GM12878 (cell line): ENCODE data around the gene FAM227B. TPM values are rescaled to one million over a fixed set of nuclear protein-coding genes. Genes with fewer than 3 reads are reported as not detected.

ENCODE experiments used
- ATAC-seq: fragments of 200-7000 bp; cut with Tn5 transposase; 3 replicates; pipeline ENCODE4 v1.9.1; 2020; ENCODE audit warnings: mild to moderate bottlenecking, moderate library complexity
- BruUV-seq: library from RNA; stranded (reverse); fragments of 400-500 nt; replicated peaks from 2 replicates; lab custom pipeline; 2021; lab: Mats Ljungman, UMichigan
- CTCF ChIA-PET: fragments of 300-600 bp; sonication (Branson Sonifier 250); formaldehyde crosslinking; extraction: SDS; loops from one replicate; lab custom pipeline; 2021; ENCODE audit warnings: inconsistent platforms; lab: Yijun Ruan, JAX
- POLR2A ChIA-PET: fragments of 350-600 bp; formaldehyde crosslinking; extraction: SDS; loops from one replicate; lab custom pipeline; 2021; ENCODE audit warnings: inconsistent platforms; lab: Charles Lee
- RAD21 ChIA-PET: fragments of 300-600 bp; sonication (Branson Sonifier 250); formaldehyde crosslinking; loops from one replicate; lab custom pipeline; 2023; ENCODE audit warnings: antibody characterized with exemption; ENCODE audit not compliant: unreplicated experiment; lab: Charles Lee
- SMC1A ChIA-PET: fragments of 300-600 bp; sonication (Branson Sonifier 250); formaldehyde crosslinking; loops from one replicate; lab custom pipeline; 2023; ENCODE audit not compliant: unreplicated experiment, uncharacterized antibody; lab: Charles Lee
- DNase-seq: peaks from one replicate; pipeline ENCODE4 v3.0.0-alpha.2; 2011; ENCODE audit warnings: low read depth, low spot score
- FAIRE-seq: peaks from 3 replicates; lab custom pipeline; 2011; peaks lifted over from hg19 to GRCh38; lab: Jason Lieb, UNC
- H2AFZ ChIP-seq: 2 replicates; pipeline ENCODE4 v1.6.0; 2011; ENCODE audit warnings: low read depth, low read length, control low read depth; ENCODE audit not compliant: control insufficient read depth
- H3K27ac ChIP-seq: 2 replicates; pipeline ENCODE4 v1.5.1; 2011; ENCODE audit warnings: control low read depth; ENCODE audit not compliant: control insufficient read depth, insufficient read depth
- H3K27me3 ChIP-seq, 2 experiments: replicated peaks in 1 of 2; 2 replicates each; pipeline versions ENCODE4 v1.6.0 to v1.6.1; 2011; ENCODE audit warnings: low read length in 1 of 2; ENCODE audit not compliant: control insufficient read depth in 2 of 2, insufficient read depth in 2 of 2
- H3K36me3 ChIP-seq, 2 experiments: 2 replicates each; pipeline ENCODE4 v1.5.1; 2011; ENCODE audit warnings: low read length in 1 of 2; ENCODE audit not compliant: control insufficient read depth in 2 of 2, insufficient read depth in 2 of 2
- H3K4me1 ChIP-seq: 2 replicates; pipeline ENCODE4 v1.6.1; 2011; ENCODE audit warnings: mild to moderate bottlenecking, low read length, moderate library complexity, mixed read lengths; ENCODE audit not compliant: control insufficient read depth, insufficient read depth
- H3K4me2 ChIP-seq: 2 replicates; pipeline ENCODE4 v1.6.0; 2011; ENCODE audit warnings: control low read depth; ENCODE audit not compliant: control insufficient read depth, insufficient read depth
- H3K4me3 ChIP-seq: fragments of 200-600 bp; sonication (generic); 2 replicates; pipeline ENCODE4 v1.5.1; 2016
- H3K79me2 ChIP-seq: 2 replicates; pipeline ENCODE4 v1.6.0; 2011; ENCODE audit warnings: low read length; ENCODE audit not compliant: control insufficient read depth, insufficient read depth
- H3K9ac ChIP-seq: 2 replicates; pipeline ENCODE4 v1.8.0; 2011; ENCODE audit warnings: low read length, control low read depth, mixed read lengths; ENCODE audit not compliant: control insufficient read depth, insufficient read depth
- H3K9me3 ChIP-seq: replicated peaks from 3 replicates; pipeline ENCODE4 v1.5.1; 2011; ENCODE audit warnings: mild to moderate bottlenecking, low read length; ENCODE audit not compliant: control insufficient read depth, insufficient read depth
- H4K20me1 ChIP-seq: 2 replicates; pipeline ENCODE4 v1.6.0; 2011; ENCODE audit not compliant: control insufficient read depth, insufficient read depth
- ASH2L ChIP-seq: fragments of 300-600, 200-600 bp; sonication (generic); IDR thresholded peaks from 2 replicates; pipeline ENCODE4 v1.6.1; 2017; ENCODE audit warnings: low read depth, mild to moderate bottlenecking, borderline replicate concordance
- BRCA1 ChIP-seq: IDR thresholded peaks from 2 replicates; pipeline ENCODE4 v1.6.1; 2011; ENCODE audit warnings: low read depth, low read length, improper control_type of control experiment
- CBX3 ChIP-seq: fragments of 200-600 bp; sonication (generic); IDR thresholded peaks from 2 replicates; pipeline ENCODE4 v1.6.1; 2016; ENCODE audit warnings: low read depth, borderline replicate concordance
- EED ChIP-seq: sonication (generic); IDR thresholded peaks from 2 replicates; pipeline ENCODE4 v1.6.1; 2016; ENCODE audit warnings: antibody characterized with exemption, low read depth
- GATAD2B ChIP-seq: fragments of 450-650 bp; conservative IDR thresholded peaks from 2 replicates; pipeline ENCODE4 v1.6.1; 2017; ENCODE audit warnings: low read depth, mild to moderate bottlenecking, moderate library complexity
- HDGF ChIP-seq: fragments of 450-650 bp; IDR thresholded peaks from 2 replicates; pipeline ENCODE4 v1.6.1; 2016; ENCODE audit warnings: antibody characterized with exemption
- KAT2A ChIP-seq: conservative IDR thresholded peaks from 2 replicates; pipeline ENCODE4 v1.6.1; 2011; ENCODE audit warnings: low read depth, low read length; ENCODE audit not compliant: control insufficient read depth
- NFIC ChIP-seq: IDR thresholded peaks from 2 replicates; pipeline ENCODE4 v1.6.1; 2012; ENCODE audit warnings: low read depth, mild to moderate bottlenecking, inconsistent platforms, low read length, moderate library complexity
- RBBP5 ChIP-seq: fragments of 200-600 bp; sonication (generic); conservative IDR thresholded peaks from 2 replicates; pipeline ENCODE4 v1.6.1; 2016
- SMC3 ChIP-seq: IDR thresholded peaks from 2 replicates; pipeline ENCODE4 v1.6.1; 2011; ENCODE audit warnings: low read length, improper control_type of control experiment, borderline replicate concordance
- SREBF1 ChIP-seq: IDR thresholded peaks from 2 replicates; pipeline ENCODE4 v1.6.1; 2012; ENCODE audit warnings: mild to moderate bottlenecking, low read length
- TAF1 ChIP-seq: IDR thresholded peaks from 2 replicates; pipeline ENCODE4 v1.6.1; 2011; ENCODE audit warnings: mild to moderate bottlenecking, low read depth, low read length, borderline replicate concordance
- TCF12 ChIP-seq: IDR thresholded peaks from 2 replicates; pipeline ENCODE4 v1.6.1; 2011; ENCODE audit warnings: low read depth, mild to moderate bottlenecking, low read length
- YY1 ChIP-seq: IDR thresholded peaks from 2 replicates; pipeline ENCODE4 v1.6.1; 2011; ENCODE audit warnings: low read depth, mild to moderate bottlenecking, low read length
- ZNF217 ChIP-seq: fragments of 450-650 bp; IDR thresholded peaks from 2 replicates; pipeline ENCODE4 v1.6.1; 2017; ENCODE audit warnings: antibody characterized with exemption, mild to moderate bottlenecking
- WGBS: methylation state at CpG from one replicate; pipeline ENCODE4 v1.1.6; 2016; ENCODE audit warnings: low lambda C conversion rate; ENCODE audit not compliant: insufficient replicate concordance, insufficient coverage; ENCODE audit errors: missing lambda C conversion rate; 5-methylcytosine and 5-hydroxymethylcytosine counted together
- in situ Hi-C: fragments of 300-500 bp; cut with MboI; formaldehyde crosslinking; loops from 9 replicates; pipeline ENCODE4 v1.14.3; 2018; ENCODE audit warnings: mixed read lengths
- intact Hi-C: fragments of 100-400 bp; cut with micrococcal nuclease; formaldehyde crosslinking; loops from one replicate; pipeline ENCODE4 v1.14.2; 2022; ENCODE audit not compliant: unreplicated experiment
- polyA plus RNA-seq, 11 experiments: library from polyadenylated mRNA; depleted of rRNA in 4 of 11; unstranded in 6 of 11; stranded (reverse) in 5 of 11; fragments of >200 nt; fragmentation: Nextera tagmentation in 4 of 11; fragmentation: Illumina TruSeq in 1 of 11; extraction: Ambion mirVana in 4 of 11; extraction: Trizol in 1 of 11; gene quantifications; 1 replicate in 1 of 11; 2 replicates in 10 of 11; pipeline versions ENCODE4 v1.2.1 to v1.2.3, GENCODE V29; 2011 to 2016; ENCODE audit warnings: inconsistent platforms in 2 of 11, missing spikeins in 2 of 11, low read depth in 1 of 11
- total RNA-seq, 4 experiments: library from RNA; depleted of rRNA in 3 of 4; stranded (reverse); fragments of >200 nt in 3 of 4; fragmentation: Illumina TruSeq in 1 of 4; extraction: Trizol in 1 of 4; gene quantifications; 2 replicates each; pipeline versions ENCODE4 v1.2.1 to v1.2.3, GENCODE V29; 2013 to 2021
- TF ChIP-seq, protein P1 (sequence below): fragments of 450-650 bp; IDR thresholded peaks from 2 replicates; pipeline ENCODE4 v1.6.1; 2017; ENCODE audit warnings: mild to moderate bottlenecking, low read depth, inconsistent platforms; ENCODE audit not compliant: poor library complexity, severe bottlenecking
- TF ChIP-seq, protein P2 (sequence below): IDR thresholded peaks from 2 replicates; pipeline ENCODE4 v1.6.1; 2011; ENCODE audit warnings: borderline replicate concordance, low read depth, mild to moderate bottlenecking, moderate library complexity, low read length; ENCODE audit not compliant: insufficient read depth, poor library complexity, severe bottlenecking
- TF ChIP-seq, protein P3 (sequence below): fragments of 450-650 bp; IDR thresholded peaks from 2 replicates; pipeline ENCODE4 v1.6.1; 2018; ENCODE audit warnings: mild to moderate bottlenecking, low read depth, moderate library complexity; ENCODE audit not compliant: partially characterized antibody

Gene FAM227B
- total and polyA plus RNA-seq, 10 of the 15 experiments (the other 5 are each of a cell fraction or from before 2014, with no cell fraction given), result 3.9 to 12.6 (median 6.9) TPM

DNA sequence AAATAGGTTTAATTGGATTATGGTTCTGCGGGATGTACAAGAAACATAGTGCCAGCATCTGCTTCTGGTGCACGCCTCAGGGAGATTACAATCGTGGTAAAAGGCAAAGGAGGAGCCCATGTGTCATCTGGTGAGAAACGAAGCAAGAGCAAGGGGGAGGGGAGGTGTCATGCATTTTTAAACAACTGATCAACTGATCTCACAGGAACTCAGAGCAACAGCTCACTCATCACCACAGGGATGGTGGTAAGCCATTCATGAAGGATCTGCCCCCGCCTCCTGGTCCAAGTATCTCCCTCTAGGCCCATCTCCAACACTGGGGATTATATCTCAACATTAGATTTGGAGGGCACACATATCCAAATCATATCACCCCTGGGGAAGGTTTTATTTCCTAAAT is 239.7 kb downstream of the FAM227B start (continued):
- TF ChIP-seq KAT2A (no peak), EED (no peak), ZNF217 (no peak)

DNA sequence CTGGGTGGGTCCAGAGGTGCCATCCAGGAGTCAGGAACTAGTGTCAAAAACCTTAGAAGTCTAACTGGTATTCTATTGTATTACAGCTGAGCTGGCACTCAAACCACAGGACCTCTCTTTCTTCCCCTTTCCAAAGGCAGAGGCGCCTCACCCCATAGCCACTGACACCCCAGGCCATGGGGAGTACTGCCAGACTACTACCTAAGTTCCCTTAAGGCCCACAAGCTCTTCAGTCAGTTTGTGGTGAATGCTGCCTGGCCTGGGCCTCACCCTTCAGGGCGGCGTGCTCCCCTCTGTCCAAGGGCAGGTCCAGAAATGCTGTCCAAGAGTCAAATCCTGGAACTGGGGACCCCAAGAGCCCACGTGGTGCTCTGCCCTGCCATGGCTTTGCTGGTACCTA is 240.6 kb downstream of the FAM227B start:
- intact Hi-C loops, result no loop called here
- Histone ChIP-seq H3K27me3 (no peaks in the 10 kb centered on the region), H3K4me2 (no peak overlapping the region), H3K4me3 (no peak overlapping the region), H2AFZ (no peak overlapping the region), H4K20me1 (no peaks in the 10 kb centered on the region), H3K4me1 (no peaks in the 10 kb centered on the region), H3K36me3 (no peaks in the 10 kb centered on the region), H3K27ac (no peak overlapping the region), H3K9ac (no peak overlapping the region), H3K79me2 (no peaks in the 10 kb centered on the region), H3K9me3 (no peaks in the 10 kb centered on the region)
- no TSS peak for BruUV-seq
- CTCF ChIA-PET, result no interaction called here
- no peak for ATAC-seq
- RAD21 ChIA-PET, result no interaction called here
- in situ Hi-C loops, result no loop called here
- POLR2A ChIA-PET, result no interaction called here
- DNase-seq, result no peak
- no peak for FAIRE-seq
- SMC1A ChIA-PET, result no interaction called here
- 25% methylated on average over 4 of the region's 4 CpGs for WGBS
- TF ChIP-seq TCF12 (no peak), SREBF1 (no peak), HDGF (no peak), RBBP5 (no peak), TAF1 (no peak), GATAD2B (no peak), SMC3 (no peak), YY1 (no peak), ASH2L (no peak), CBX3 (no peak), NFIC (no peak), BRCA1 (no peak)
- TF ChIP-seq, protein P1, sequence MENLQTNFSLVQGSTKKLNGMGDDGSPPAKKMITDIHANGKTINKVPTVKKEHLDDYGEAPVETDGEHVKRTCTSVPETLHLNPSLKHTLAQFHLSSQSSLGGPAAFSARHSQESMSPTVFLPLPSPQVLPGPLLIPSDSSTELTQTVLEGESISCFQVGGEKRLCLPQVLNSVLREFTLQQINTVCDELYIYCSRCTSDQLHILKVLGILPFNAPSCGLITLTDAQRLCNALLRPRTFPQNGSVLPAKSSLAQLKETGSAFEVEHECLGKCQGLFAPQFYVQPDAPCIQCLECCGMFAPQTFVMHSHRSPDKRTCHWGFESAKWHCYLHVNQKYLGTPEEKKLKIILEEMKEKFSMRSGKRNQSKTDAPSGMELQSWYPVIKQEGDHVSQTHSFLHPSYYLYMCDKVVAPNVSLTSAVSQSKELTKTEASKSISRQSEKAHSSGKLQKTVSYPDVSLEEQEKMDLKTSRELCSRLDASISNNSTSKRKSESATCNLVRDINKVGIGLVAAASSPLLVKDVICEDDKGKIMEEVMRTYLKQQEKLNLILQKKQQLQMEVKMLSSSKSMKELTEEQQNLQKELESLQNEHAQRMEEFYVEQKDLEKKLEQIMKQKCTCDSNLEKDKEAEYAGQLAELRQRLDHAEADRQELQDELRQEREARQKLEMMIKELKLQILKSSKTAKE, result no peak
- TF ChIP-seq, protein P2, sequence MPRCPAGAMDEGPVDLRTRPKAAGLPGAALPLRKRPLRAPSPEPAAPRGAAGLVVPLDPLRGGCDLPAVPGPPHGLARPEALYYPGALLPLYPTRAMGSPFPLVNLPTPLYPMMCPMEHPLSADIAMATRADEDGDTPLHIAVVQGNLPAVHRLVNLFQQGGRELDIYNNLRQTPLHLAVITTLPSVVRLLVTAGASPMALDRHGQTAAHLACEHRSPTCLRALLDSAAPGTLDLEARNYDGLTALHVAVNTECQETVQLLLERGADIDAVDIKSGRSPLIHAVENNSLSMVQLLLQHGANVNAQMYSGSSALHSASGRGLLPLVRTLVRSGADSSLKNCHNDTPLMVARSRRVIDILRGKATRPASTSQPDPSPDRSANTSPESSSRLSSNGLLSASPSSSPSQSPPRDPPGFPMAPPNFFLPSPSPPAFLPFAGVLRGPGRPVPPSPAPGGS, result no peak
- TF ChIP-seq, protein P3, sequence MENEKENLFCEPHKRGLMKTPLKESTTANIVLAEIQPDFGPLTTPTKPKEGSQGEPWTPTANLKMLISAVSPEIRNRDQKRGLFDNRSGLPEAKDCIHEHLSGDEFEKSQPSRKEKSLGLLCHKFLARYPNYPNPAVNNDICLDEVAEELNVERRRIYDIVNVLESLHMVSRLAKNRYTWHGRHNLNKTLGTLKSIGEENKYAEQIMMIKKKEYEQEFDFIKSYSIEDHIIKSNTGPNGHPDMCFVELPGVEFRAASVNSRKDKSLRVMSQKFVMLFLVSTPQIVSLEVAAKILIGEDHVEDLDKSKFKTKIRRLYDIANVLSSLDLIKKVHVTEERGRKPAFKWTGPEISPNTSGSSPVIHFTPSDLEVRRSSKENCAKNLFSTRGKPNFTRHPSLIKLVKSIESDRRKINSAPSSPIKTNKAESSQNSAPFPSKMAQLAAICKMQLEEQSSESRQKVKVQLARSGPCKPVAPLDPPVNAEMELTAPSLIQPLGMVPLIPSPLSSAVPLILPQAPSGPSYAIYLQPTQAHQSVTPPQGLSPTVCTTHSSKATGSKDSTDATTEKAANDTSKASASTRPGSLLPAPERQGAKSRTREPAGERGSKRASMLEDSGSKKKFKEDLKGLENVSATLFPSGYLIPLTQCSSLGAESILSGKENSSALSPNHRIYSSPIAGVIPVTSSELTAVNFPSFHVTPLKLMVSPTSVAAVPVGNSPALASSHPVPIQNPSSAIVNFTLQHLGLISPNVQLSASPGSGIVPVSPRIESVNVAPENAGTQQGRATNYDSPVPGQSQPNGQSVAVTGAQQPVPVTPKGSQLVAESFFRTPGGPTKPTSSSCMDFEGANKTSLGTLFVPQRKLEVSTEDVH, result no peak
